GM19455 (cell line): Measurements from ENCODE around the gene CDH4.

Source experiments
- ATAC-seq: cut with Tn5 transposase; IDR thresholded peaks from one replicate; pipeline ENCODE4 v1.9.1; 2021; ENCODE audit not compliant: unreplicated experiment

The CDH4 gene

DNA sequence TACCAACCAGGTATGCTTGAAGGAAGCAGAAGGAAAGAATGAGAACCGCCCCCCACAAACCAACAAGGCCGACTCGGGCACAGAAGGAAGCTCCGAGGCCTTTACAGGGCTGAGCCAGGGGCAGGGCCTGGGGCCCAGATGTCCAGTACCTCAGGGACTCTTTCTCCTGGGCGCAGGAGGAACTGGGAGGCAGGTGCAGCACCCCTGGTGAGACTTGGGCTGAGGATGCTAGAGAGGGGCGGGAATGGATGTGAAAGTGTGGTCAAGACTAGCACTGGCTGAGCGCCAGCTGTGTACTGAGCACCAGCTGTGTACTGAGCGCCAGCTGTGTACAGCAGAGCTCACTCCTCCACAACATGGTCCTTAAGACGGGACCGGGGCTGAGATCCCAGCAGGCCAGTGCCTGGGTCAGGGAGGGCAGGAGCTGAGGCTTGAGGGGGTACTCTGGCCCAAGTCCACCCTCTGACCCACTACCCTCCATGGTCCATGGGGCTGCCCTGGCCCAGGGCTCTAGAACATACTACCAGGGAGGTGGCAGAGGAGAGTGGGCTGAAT, 444.2 kb downstream of the CDH4 start:
- no peak for ATAC-seq

DNA sequence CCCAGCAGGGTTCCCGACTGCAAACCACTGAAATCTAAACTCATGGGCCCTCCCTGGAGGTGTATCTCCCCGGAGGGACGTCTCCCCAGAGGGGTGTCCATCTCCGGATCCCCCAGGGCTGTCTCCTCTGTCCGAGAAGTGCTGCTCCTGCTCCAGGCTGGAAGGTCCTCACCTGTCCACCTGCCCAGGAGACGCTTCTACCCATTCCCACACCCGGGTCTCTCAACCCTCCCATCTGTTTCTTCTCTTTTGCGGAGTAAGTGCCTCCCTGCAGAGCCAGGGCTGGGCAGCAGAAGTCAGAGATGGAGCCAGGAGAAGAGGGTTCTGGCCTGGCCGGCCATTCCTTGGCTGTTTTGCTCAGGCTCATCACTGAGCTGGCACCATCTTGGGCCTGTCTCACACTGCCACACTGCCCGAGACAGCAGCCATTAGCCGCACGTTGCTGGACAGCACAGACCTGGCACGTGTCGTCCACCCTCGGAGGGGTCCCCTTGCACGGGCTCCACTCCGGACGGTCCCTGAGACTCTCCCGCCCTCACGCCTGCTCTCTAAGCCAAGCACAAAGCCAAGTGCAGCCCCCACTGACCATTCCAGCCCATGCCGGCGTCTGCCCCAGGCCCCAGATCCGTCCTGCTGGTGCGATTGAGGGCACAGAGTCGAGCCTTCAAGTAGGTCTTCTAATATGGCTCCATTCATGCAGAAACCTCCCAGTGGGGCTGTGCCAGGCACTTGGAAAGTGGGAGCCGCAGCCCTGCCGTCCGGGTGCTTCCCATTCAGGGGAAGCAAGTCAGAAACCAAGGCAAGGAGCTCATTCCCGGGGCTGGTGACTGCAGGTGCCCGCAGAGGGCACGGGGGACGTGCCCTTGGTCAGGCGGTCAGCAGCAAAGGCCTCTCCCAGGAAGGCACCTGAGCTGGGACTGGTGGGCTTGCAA, 445.9 kb downstream of the CDH4 start:
- ATAC-seq, result no peak

DNA sequence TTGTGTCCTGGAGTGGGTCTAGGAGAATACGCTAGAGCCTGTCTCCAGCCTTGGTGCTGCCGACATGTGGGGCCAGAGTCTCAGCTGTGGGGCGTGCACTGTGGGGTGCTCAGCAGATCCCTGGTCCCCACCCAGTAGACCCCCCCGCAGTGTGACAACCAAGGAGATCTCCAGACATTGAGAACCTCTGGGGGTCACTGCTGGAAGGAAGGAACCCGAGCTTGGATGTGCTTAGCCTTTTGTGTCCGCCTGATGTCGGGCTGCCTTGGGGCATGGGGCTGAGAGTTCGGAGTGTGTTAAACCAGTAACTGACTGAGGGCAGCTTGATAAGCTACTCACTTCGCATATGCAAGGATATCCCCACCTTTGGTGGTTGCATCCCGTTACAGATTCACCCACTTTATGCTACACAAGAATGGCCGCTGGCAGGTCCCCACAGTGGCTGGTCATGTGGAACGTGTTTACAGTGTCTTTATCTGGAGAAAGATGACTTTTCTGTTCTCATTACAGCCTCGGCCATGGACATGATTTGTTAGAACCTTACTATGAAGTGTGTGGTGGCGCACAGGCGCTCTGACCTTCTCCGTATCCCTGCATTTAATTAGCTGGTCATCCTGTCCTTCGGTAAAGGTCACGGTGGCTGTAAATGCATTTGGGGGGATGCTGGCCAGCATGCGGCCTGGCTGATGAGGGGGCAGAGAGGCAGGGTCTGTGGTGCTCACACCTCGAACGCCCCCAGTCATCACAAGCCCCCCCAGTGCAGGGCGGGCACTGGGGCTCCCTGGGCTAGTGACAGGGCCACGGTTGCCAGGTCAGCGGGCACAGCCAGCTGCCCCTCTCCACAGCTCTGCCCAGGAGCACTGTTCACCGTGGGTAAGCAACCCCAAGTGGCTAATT, 446.8 kb downstream of the CDH4 start:
- ATAC-seq, result no peak

DNA sequence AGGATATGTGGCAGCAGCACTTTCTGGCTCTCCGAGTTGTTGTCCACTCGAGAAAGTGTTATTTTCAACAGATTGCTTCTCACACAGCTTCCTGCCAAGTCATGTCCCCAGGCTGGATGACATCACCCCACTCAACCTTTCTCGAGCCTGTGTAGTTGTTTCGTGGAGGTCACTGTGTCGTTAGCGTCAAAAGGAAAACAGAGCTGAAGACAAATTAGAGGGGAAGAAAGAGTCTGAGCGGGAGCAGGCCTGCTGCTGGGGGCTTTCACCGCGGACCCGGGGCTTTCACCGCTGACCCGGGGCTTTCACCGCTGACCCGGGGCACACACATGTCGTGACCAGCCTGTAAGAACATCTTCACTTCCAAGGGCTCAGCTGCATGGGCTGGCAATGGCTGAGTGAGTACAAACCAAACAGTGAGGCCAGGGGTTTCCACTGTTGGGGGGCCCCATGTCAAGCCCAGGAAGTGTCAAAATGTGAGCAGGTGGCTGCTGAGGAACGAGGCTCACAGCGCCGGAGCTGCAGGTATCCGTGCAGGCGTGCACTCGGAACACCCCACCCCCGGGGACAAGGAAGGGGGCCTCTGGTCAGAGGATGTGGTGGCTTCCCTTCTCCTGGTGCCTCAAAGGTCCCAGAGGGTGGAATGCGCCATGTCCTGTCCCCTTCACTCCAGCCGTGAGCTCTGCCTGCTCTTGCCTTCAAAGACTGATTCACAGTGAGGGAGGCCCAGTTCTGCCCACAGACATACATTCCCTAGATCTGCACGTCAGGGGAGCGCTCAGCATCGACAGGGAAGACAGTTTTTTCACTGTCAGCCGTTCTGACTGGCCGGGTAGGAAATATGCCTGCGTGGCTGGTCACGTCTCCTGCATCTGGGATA, 447.7 kb downstream of the CDH4 start:
- no peak for ATAC-seq

DNA sequence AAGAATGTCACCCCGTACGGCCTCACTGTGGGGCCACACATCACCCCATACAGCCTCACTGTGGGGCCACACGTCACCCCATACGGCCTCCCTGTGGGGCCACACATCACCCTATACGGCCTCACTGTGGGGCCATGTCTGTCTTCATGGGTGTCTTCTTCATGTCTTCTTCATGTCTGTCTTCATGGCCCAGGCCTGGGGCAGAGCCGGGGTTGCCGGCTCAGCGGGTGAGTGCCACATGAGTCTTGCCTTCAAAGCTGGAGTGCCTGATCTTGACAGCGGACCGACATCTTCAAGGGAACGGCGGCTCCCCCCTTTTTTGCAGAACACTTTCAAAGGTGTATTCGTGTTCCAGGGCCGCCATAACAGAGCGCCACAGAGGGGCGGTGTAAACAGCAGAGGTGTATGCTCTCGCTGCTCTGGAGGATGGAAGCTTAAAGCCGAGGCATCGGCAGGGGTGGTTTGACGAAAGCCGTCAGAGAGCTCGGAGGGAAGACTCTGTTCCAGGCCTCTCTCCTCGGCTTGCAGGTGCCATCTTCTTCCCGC, 448.6 kb downstream of the CDH4 start:
- no peak for ATAC-seq

DNA sequence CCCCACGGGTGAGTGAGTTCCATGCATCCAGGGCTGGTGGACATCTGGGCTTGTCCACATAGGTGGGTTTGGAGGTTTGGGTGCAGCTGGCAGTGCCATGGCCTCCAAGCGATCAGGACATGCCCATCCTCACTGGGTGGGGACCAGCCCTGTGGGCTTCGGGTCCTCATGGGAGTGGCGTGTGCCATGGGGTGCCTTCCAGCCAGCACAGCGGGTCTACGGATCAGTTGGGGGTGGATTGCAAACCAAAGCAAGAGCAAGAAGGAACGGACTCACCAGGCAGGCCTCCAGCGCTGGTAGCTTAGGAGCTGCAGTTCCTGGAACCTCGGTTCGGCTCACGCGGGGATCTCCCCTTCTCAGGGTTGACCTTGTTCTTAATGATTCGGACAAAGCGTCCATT, 449.3 kb downstream of the CDH4 start:
- ATAC-seq, result no peak

DNA sequence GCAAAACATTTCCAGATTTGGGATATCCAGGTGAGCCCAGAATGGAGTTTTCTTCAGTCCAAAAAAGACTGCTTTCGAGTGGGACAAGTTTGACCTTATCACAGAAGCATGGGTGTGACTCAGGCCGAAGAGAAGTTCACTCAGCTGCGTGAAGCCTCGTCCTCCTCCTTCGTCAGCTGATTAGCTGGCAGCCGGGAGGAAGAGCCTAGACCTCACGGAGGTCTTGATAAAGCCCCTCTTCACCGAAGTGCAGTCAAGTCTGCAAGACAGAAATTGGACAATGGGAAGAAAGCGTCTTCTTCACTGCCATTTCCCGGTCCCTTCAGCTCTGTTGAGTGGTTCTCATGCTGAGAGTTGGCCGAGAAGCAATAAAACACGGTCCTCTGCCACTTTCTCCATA, 449.7 kb downstream of the CDH4 start:
- no peak for ATAC-seq

DNA sequence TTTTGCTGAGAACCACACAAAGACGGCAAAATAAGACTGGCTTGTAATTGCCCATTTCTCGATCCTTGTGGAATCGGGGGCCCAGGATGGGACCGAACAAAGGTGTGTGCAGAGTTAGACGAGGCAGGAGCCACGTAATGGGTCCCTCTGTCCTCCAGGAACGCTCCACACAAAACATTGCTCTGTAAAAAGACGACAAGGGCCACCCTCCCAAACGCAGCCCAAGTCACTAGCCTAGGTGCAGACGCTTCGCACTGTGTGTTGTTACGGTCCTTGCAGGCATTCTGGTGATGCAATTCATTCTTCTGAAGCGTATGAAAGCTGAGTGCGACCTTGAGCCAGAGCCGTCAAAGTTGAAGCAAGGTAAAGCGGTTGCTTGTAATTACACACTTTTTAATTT, 450.2 kb downstream of the CDH4 start:
- ATAC-seq, result no peak

DNA sequence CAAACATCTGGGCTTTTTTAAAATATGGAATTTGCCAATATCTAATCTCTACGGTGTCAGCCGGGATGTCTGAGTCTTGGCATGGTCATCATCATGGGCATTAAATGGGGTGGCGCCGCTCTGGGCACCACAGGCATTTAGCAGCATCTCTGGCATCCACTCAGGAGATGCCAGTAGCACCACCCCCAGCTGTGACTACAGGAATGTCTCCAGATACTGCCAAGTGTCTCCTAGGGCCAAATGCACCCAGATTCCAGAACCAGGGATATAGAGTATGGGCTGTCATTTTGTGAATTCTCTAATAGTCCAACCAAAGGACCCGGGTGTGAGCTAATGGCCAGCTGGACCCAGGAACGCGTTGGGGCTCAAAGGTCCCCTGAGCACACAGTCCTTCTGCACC, 452.6 kb downstream of the CDH4 start:
- no peak for ATAC-seq

DNA sequence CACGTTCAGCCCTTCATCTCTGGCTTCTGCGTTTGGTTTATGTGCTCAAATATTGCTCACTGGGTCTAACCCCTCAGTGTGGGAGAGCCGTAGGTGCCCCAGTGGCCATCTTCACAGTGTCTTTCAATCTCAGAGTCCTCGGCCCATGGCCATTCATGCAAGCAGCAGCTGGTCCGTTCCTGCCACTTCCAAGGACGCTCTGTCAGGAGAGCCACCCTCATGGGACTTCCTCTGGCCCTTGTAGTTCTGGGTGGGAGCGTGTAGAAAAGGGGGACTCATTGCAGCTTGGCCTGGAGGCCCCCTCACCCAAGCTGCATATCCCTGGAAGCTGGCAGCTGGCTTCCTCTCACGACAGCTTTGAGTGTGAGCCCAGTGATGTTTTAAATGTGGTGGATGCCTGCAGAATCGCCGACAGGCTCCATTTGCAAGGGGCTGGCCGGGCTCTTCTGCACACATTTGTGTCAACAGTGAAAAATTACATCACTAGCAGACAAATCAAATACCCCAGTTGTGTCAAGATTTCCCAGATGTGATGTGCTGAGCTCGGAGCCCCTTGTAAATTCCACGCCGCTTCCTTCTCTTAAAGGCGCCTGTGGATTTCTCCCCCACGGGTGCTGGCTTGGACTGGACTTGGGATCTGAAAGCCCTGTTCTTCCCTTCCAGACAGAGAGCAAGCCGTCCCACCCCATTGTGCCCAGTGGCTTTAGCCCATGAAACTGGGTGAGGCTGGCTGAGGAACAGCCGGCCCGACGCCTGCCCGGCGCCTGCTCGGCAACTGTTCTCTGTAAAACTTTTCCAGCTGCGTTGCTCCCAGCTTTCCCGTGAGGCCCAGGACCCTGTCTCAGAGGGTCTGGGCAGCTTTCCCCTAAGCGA, 453.6 kb downstream of the CDH4 start:
- no peak for ATAC-seq

DNA sequence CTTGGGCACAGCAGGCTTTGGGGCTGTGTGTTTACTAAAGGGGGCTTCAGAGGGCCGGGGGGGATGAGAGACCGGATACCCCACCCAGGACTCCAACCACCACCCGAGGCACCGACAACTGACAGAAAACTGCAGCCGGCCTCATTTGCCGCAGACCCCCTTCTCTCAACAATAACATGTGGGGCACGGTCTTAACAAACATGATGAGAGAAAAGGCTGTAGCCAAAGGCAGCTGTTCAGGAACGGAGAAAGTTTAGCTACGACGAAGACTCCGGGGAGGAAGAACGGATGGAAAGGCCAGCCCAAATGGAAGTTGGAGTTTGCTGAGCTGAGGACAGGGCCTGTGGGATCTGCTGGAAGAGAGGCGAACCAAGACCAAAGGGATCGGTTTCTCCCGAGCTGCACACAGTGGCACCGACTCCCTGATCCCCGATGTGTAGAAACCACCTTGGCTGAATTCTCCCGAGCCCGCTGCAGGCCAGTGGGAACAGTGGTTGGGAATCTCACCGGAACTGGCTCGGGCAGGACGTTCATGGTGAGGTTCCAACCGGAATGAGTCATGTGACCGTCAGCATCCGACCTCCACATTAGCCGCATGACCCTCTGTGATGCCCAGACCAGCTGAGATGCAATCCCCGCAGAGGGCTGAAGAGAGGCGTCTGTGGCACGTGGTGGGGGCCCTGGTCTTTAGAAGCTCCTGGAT, 454.3 kb downstream of the CDH4 start:
- ATAC-seq, result no peak

DNA sequence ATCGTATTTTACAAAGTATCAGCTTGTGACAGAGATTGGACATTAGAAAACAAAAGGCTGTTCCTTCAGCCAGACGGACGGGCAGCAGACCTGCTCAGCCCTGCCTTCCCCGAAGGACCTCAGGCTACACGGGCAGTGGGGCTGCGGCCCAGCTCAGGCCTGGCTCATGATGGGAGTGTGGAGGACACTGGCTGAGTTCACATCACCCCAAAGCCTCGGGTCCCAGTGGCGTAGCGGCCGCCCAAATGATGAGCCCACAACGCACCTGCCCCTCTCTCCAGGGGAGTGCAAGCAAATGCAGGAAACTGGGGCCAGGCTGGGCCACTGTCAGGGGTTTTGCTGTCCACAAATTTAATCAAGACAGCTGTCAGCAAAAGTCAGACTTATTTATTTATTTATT, 456.8 kb downstream of the CDH4 start:
- no peak for ATAC-seq

DNA sequence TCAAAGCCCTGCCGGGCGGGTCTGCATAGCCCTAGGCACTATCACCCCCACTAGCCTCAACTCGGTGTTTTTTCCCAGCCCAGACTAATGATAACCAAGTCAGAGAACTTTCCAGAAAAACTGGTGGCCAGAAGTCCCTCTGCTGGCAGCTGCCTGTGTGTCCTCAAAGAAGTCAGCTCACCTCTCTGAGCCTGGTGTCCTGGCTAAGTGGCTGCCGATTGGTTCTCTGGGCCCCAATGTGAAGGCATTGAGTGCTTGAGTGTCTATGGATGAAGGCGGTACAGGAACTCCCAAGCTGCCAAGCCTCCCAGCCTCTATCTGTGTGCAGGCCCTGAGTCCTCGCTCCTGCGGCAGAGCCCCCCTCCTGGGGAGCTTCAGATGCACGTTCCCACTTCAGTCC, 458.0 kb downstream of the CDH4 start:
- no peak for ATAC-seq

DNA sequence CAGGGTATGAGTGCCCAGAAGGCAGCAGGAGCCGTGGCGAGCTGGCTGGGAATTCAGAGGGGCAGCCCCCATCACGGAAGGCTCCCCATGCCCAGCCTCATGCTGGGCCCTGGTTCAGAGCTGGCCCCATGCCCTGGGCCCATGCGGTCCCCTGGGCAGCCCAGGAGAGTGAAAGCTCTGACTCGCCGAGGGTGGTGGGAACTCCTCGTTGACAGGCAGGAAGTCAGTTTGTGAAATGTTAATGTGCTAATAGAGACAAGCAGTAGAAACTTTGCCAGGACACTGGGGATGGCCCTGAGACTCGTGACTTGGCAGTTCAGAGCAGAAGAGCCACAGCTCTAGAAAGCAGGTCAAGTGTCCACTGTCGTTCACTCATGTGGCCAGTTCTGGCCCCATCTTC, 460.6 kb downstream of the CDH4 start:
- ATAC-seq, result no peak

DNA sequence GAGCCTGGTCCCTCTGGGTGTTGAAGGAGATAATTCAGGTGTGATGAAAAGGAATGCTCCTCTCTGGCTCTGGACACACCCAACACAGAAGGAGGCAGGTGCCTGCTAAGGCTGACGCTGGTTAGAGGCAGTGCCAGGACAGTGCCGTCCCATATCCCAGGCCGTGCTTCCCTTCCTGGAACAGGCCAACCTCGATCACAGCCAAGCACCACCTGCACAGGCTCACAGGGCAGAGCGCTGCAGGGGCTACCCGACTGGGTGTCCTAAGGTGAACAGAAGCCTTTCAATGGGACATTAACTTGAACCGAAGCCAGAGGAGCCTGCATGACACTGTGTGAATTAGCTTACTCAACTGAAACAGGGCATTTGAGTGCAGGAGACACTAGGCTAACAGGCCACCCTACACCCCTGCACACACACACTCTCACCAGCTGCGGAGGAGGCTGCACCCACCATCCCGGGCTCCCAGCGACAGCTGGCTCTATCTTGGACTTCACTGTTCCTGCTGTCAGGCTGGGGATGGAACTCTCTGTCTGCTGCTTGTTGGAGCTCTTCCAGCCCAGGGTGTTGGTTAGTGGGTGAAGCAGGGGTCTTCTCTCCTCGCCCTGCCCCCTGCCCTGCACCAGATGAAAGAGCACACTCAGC, 466.4 kb downstream of the CDH4 start:
- no peak for ATAC-seq

DNA sequence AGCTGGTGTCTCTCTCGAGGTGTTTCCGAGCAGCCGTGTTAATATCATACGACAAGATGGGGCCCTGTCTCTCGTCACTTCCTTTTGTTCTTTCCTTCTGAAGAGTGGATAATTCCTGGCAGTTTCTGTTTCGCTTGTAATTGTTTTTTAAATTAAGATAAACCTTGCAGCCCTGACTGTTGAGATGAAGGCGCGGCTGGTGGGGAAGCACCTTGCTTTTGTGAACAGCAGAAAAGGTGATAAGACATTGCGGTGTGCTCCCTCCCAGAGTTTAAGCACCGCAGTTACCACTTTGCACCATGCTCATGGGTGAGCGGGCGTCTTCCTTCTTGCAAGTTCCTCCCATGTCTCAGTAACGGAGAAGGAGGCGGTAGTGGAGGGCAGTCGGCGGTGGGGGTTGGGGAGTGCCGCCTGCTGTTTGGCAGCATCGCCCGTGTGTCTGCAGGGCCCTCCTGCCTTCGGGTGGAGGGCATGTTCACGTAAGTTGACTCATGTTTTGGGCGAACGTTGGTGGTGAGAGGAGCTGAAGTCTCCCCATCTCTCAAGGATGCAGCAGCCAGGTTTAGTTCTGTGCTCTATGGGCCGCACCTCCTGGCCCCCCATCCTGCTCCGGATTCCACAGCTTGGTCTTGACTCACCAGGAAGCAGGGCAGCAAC, 467.8 kb downstream of the CDH4 start:
- no peak for ATAC-seq

DNA sequence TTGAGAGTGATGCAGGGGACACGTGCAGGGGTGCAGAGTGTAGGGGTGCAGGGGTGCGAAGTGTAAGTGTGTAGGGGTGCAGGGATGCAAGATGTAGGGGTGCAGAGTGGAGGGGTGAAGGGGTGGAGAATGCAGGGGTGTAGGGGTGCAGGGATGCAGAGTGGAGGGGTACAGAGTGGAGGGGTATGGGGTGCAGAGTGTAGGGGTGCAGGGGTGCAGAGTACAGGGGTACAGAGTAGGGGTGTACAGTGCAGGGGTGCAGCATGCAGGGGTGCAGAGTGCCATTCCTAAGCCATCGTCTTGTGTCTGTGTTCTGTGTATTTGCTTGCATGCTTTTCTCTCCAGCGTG, 468.3 kb downstream of the CDH4 start:
- ATAC-seq, result no peak

DNA sequence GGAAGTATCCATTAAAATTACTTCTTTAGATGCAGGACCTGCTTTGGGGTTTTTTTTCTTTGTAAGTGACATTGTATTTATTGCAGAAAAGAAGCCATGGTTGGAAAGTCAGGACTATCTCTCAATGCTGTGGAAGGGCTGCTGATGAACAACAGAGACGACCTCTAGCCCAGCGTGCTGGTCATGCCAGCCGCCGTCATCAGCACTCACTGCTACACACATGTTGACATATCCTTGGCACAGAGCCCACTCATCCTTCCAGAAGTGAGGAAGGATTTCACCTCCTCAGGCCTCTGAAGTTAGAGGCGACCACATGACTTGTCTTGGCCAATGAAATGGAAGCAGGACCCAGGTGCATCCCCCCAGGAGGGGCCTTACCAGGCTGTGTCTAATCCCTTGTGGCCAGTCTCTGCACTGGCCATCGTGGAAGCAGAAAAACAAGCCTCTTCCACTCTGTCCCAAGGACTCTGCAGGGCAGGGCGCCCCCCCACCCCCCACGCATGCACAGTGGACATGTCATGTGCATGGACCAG, 470.2 kb downstream of the CDH4 start:
- ATAC-seq, result no peak
